ENCODE measurements around the gene RAB11FIP3. TPM values are rescaled to one million over a fixed set of nuclear protein-coding genes. Genes with fewer than 3 reads are reported as not detected.

The RAB11FIP3 gene
- total RNA-seq, 2 experiments from 2014 or later, result 21.2 to 25.4 TPM

Other genes starting within 250 kb of the RAB11FIP3 start
- gene HBA1, start 249.0 kb upstream of the RAB11FIP3 start, total RNA-seq, result not detected
- gene HBQ1, start 245.2 kb upstream of the RAB11FIP3 start, total RNA-seq, result not detected
- 10 to 100 TPM; 54.9 to 61.0 TPM for gene LUC7L, start 196.2 kb upstream of the RAB11FIP3 start, total RNA-seq
- gene FAM234A, start 190.8 kb upstream of the RAB11FIP3 start, total RNA-seq, result 10 to 100 TPM; 26.9 to 31.5 TPM
- under 1 TPM; 0.10 to 0.40 TPM for gene RGS11, start 149.7 kb upstream of the RAB11FIP3 start, total RNA-seq
- gene ARHGDIG, start 145.1 kb upstream of the RAB11FIP3 start, total RNA-seq, result not detected
- not detected for gene PDIA2, start 142.5 kb upstream of the RAB11FIP3 start, total RNA-seq
- gene AXIN1, start 72.9 kb upstream of the RAB11FIP3 start, total RNA-seq, result 10 to 100 TPM; 25.4 to 25.7 TPM
- gene MRPL28, start 55.1 kb upstream of the RAB11FIP3 start, total RNA-seq, result 10 to 100 TPM; 71.4 to 72.6 TPM
- 10 to 100 TPM; 59.2 to 59.9 TPM for gene PGAP6, start 43.7 kb upstream of the RAB11FIP3 start, total RNA-seq
- gene NME4, start 28.4 kb upstream of the RAB11FIP3 start, total RNA-seq, result 10 to 100 TPM; 33.9 to 34.0 TPM
- 1 to 10 TPM; 3.0 to 3.3 TPM for gene DECR2, start 23.8 kb upstream of the RAB11FIP3 start, total RNA-seq
- 10 to 100 TPM; 91.7 to 93.4 TPM for gene CAPN15, start 102.1 kb downstream of the RAB11FIP3 start, total RNA-seq
- gene PRR35, start 134.7 kb downstream of the RAB11FIP3 start, total RNA-seq, result not detected
- 1 to 10 TPM; 2.3 to 2.6 TPM for gene NHLRC4, start 141.4 kb downstream of the RAB11FIP3 start, total RNA-seq
- 10 to 100 TPM; 33.7 to 35.1 TPM for gene PIGQ, start 144.3 kb downstream of the RAB11FIP3 start, total RNA-seq
- 10 to 100 TPM; 12.2 to 14.2 TPM for gene RAB40C, start 164.4 kb downstream of the RAB11FIP3 start, total RNA-seq
- gene WFIKKN1, start 205.3 kb downstream of the RAB11FIP3 start, total RNA-seq, result under 1 TPM; 0.10 to 0.13 TPM
- gene METTL26, start 210.7 kb downstream of the RAB11FIP3 start, total RNA-seq, result 10 to 100 TPM; 66.6 to 67.5 TPM
- 10 to 100 TPM; 20.3 to 22.8 TPM for gene MCRIP2, start 216.2 kb downstream of the RAB11FIP3 start, total RNA-seq
- 10 to 100 TPM; 58.0 to 58.4 TPM for gene WDR90, start 223.7 kb downstream of the RAB11FIP3 start, total RNA-seq
- 100 to 1,000 TPM; 140 to 141 TPM for gene RHOT2, start 242.5 kb downstream of the RAB11FIP3 start, total RNA-seq